ENCODE measurements around the gene ARHGEF1.

ARHGEF1 gene

GRCh38 chr19:41929536-41930071 is 46.6 kb downstream of the ARHGEF1 start:
- H3K9me3 ChIP-seq (ENCODE audit: insufficient read depth, low read length), result no peaks in the 10 kb centered on the region
- TF ChIP-seq YY1 (IDR thresholded peaks at IDR 0.05; ENCODE audit: insufficient read depth, insufficient read length), result no peak
- no peak for TF ChIP-seq ZNF274 (IDR thresholded peaks at IDR 0.05; ENCODE audit: low read depth, low read length)
- no peak for TF ChIP-seq SUZ12 (IDR thresholded peaks at IDR 0.05; ENCODE audit: extremely low read depth, insufficient read depth, insufficient read length)
- no peak overlapping the region for H3K9ac ChIP-seq (ENCODE audit: insufficient read length, low read depth)
- no peaks in the 10 kb centered on the region for H3K36me3 ChIP-seq (ENCODE audit: insufficient read depth, insufficient read length, low read length)
- peaks cover 95% of the 10 kb centered on the region for H3K27me3 ChIP-seq (ENCODE audit: insufficient read depth, insufficient read length)
- DNase-seq (ENCODE audit: low read depth, low spot score), result no peak
- no peak overlapping the region for H3K4me3 ChIP-seq (ENCODE audit: insufficient read length, low read depth)
- peaks cover 15% of the 10 kb centered on the region for H3K4me1 ChIP-seq (ENCODE audit: insufficient read depth, insufficient read length)

GRCh38 chr19:41930322-41930722 is 47.3 kb downstream of the ARHGEF1 start:
- Histone ChIP-seq H3K27me3 (ENCODE audit: insufficient read depth, insufficient read length) (peaks cover 93% of the 10 kb centered on the region), H3K9ac (ENCODE audit: insufficient read length, low read depth) (no peak overlapping the region), H3K4me1 (ENCODE audit: insufficient read depth, insufficient read length) (peaks cover 15% of the 10 kb centered on the region), H3K9me3 (ENCODE audit: insufficient read depth, low read length) (no peaks in the 10 kb centered on the region), H3K4me3 (ENCODE audit: insufficient read length, low read depth) (no peak overlapping the region), H3K36me3 (ENCODE audit: insufficient read depth, insufficient read length, low read length) (no peaks in the 10 kb centered on the region)
- TF ChIP-seq SUZ12 (IDR thresholded peaks at IDR 0.05; ENCODE audit: extremely low read depth, insufficient read depth, insufficient read length), result no peak
- no peak for TF ChIP-seq YY1 (IDR thresholded peaks at IDR 0.05; ENCODE audit: insufficient read depth, insufficient read length)
- no peak for TF ChIP-seq ZNF274 (IDR thresholded peaks at IDR 0.05; ENCODE audit: low read depth, low read length)
- no peak for DNase-seq (ENCODE audit: low read depth, low spot score)

- peak; percentile 46 for DNase-seq (ENCODE audit: low read depth, low spot score)
- peaks cover 15% of the 10 kb centered on the region for H3K4me1 ChIP-seq (ENCODE audit: insufficient read depth, insufficient read length)
These were observed 48.1 kb downstream of the ARHGEF1 start for GRCh38 chr19:41930926-41931592.

GRCh38 chr19:41932259-41932719 is 49.3 kb downstream of the ARHGEF1 start:
- Histone ChIP-seq H3K9ac (ENCODE audit: insufficient read length, low read depth) (no peak overlapping the region), H3K27me3 (ENCODE audit: insufficient read depth, insufficient read length) (peaks cover 88% of the 10 kb centered on the region), H3K36me3 (ENCODE audit: insufficient read depth, insufficient read length, low read length) (no peaks in the 10 kb centered on the region), H3K4me1 (ENCODE audit: insufficient read depth, insufficient read length) (peaks cover 15% of the 10 kb centered on the region), H3K9me3 (ENCODE audit: insufficient read depth, low read length) (no peaks in the 10 kb centered on the region), H3K4me3 (ENCODE audit: insufficient read length, low read depth) (no peak overlapping the region)
- TF ChIP-seq ZNF274 (IDR thresholded peaks at IDR 0.05; ENCODE audit: low read depth, low read length) (no peak), YY1 (IDR thresholded peaks at IDR 0.05; ENCODE audit: insufficient read depth, insufficient read length) (no peak), SUZ12 (IDR thresholded peaks at IDR 0.05; ENCODE audit: extremely low read depth, insufficient read depth, insufficient read length) (no peak)
- no peak for DNase-seq (ENCODE audit: low read depth, low spot score)

More at GRCh38 chr19:41930926-41931592, 48.1 kb downstream of the ARHGEF1 start:
- Histone ChIP-seq H3K36me3 (ENCODE audit: insufficient read depth, insufficient read length, low read length) (no peaks in the 10 kb centered on the region), H3K27me3 (ENCODE audit: insufficient read depth, insufficient read length) (peaks cover 92% of the 10 kb centered on the region), H3K9ac (ENCODE audit: insufficient read length, low read depth) (no peak overlapping the region), H3K4me3 (ENCODE audit: insufficient read length, low read depth) (no peak overlapping the region), H3K9me3 (ENCODE audit: insufficient read depth, low read length) (no peaks in the 10 kb centered on the region)
- TF ChIP-seq YY1 (IDR thresholded peaks at IDR 0.05; ENCODE audit: insufficient read depth, insufficient read length), result no peak

- Histone ChIP-seq H3K36me3 (ENCODE audit: insufficient read depth, insufficient read length, low read length) (no peaks in the 10 kb centered on the region), H3K9me3 (ENCODE audit: insufficient read depth, low read length) (no peaks in the 10 kb centered on the region), H3K4me1 (ENCODE audit: insufficient read depth, insufficient read length) (peaks cover 15% of the 10 kb centered on the region), H3K27me3 (ENCODE audit: insufficient read depth, insufficient read length) (peaks cover 83% of the 10 kb centered on the region), H3K4me3 (ENCODE audit: insufficient read length, low read depth) (no peak overlapping the region), H3K9ac (ENCODE audit: insufficient read length, low read depth) (no peak overlapping the region)
- no peak for TF ChIP-seq SUZ12 (IDR thresholded peaks at IDR 0.05; ENCODE audit: extremely low read depth, insufficient read depth, insufficient read length)
- no peak for TF ChIP-seq YY1 (IDR thresholded peaks at IDR 0.05; ENCODE audit: insufficient read depth, insufficient read length)
- TF ChIP-seq ZNF274 (IDR thresholded peaks at IDR 0.05; ENCODE audit: low read depth, low read length), result no peak
- no peak for DNase-seq (ENCODE audit: low read depth, low spot score)
These were observed 49.8 kb downstream of the ARHGEF1 start for GRCh38 chr19:41932720-41933332.

- H3K27me3 ChIP-seq (ENCODE audit: insufficient read depth, insufficient read length), result peaks cover 75% of the 10 kb centered on the region
- peaks cover 13% of the 10 kb centered on the region for H3K4me1 ChIP-seq (ENCODE audit: insufficient read depth, insufficient read length)
- H3K9ac ChIP-seq (ENCODE audit: insufficient read length, low read depth), result peak overlapping the region; percentile 22
These were observed 50.9 kb downstream of the ARHGEF1 start for GRCh38 chr19:41933693-41934426.

More at GRCh38 chr19:41933693-41934426, 50.9 kb downstream of the ARHGEF1 start:
- H3K36me3 ChIP-seq (ENCODE audit: insufficient read depth, insufficient read length, low read length), result no peaks in the 10 kb centered on the region
- H3K9me3 ChIP-seq (ENCODE audit: insufficient read depth, low read length), result no peaks in the 10 kb centered on the region
- no peak overlapping the region for H3K4me3 ChIP-seq (ENCODE audit: insufficient read length, low read depth)
- DNase-seq (ENCODE audit: low read depth, low spot score), result no peak
- TF ChIP-seq YY1 (IDR thresholded peaks at IDR 0.05; ENCODE audit: insufficient read depth, insufficient read length) (no peak), SUZ12 (IDR thresholded peaks at IDR 0.05; ENCODE audit: extremely low read depth, insufficient read depth, insufficient read length) (no peak)
